GM21528 (cell line): ENCODE data around the gene KLRD1.
"Not testable (repeated sequence)": the region's sequence is repeated elsewhere in the genome, so short reads cannot be mapped to it uniquely, and the experiment has no call there.

Source experiments
- ATAC-seq: cut with Tn5 transposase; IDR thresholded peaks from one replicate; pipeline ENCODE4 v1.9.1; 2021; ENCODE audit warnings: mild to moderate bottlenecking, moderate library complexity; ENCODE audit not compliant: unreplicated experiment, low FRiP score

KLRD1 gene

GRCh38 chr12:10367714-10368113, 60.0 kb downstream of the KLRD1 start:
- not testable (repeated sequence) for ATAC-seq

GRCh38 chr12:10368206-10369171, 60.8 kb downstream of the KLRD1 start:
- no peak for ATAC-seq

- no peak for ATAC-seq
Measured at GRCh38 chr12:10369557-10370415, 62.1 kb downstream of the KLRD1 start.

GRCh38 chr12:10371893-10372535, 64.3 kb downstream of the KLRD1 start:
- not testable (repeated sequence) for ATAC-seq

- no peak for ATAC-seq
Measured at GRCh38 chr12:10372559-10372958, 64.9 kb downstream of the KLRD1 start.

GRCh38 chr12:10374624-10375018, 67.0 kb downstream of the KLRD1 start:
- no peak for ATAC-seq

- not testable (repeated sequence) for ATAC-seq
Measured at GRCh38 chr12:10378737-10379136, 71.1 kb downstream of the KLRD1 start.
